ENCODE results near the gene BMP4.
A peak's percentile ranks its signal among the peaks of the same experiment; 100 is the strongest.
"Not testable (repeated sequence)": the region's sequence is repeated elsewhere in the genome, so short reads cannot be mapped to it uniquely, and the experiment has no call there.

Gene BMP4

GRCh38 chr14:53956427-53957201, at the start of gene BMP4:
BMP4 (minus strand) TSS chr14:53956825; CDS start chr14:53952222, 4,603 bp downstream.
- H3K27me3 Mint-ChIP-seq: peaks cover 73% of the 10 kb centered on the region
- H3K4me3 Mint-ChIP-seq: peak within 1 kb of the TSS; percentile 49
- no peak within 1 kb of the TSS for H3K27ac Mint-ChIP-seq
- no peaks in the 10 kb centered on the region for H3K36me3 Mint-ChIP-seq (ENCODE audit: low read depth)
- no peaks in the 10 kb centered on the region for H3K9me3 Mint-ChIP-seq
- H3K4me1 Mint-ChIP-seq (ENCODE audit: low read depth): peaks cover 35% of the 10 kb centered on the region

GRCh38 chr14:54003064-54003463, 46.4 kb upstream of the BMP4 start:
- H3K27ac Mint-ChIP-seq: no peak overlapping the region
- H3K4me1 Mint-ChIP-seq (ENCODE audit: low read depth): no peaks in the 10 kb centered on the region
- peaks cover 4% of the 10 kb centered on the region for H3K9me3 Mint-ChIP-seq
- no peaks in the 10 kb centered on the region for H3K27me3 Mint-ChIP-seq
- no peaks in the 10 kb centered on the region for H3K36me3 Mint-ChIP-seq (ENCODE audit: low read depth)
- H3K4me3 Mint-ChIP-seq: no peak overlapping the region

GRCh38 chr14:54002653-54003052, 46.0 kb upstream of the BMP4 start:
- peaks cover 4% of the 10 kb centered on the region for H3K9me3 Mint-ChIP-seq
- H3K27ac Mint-ChIP-seq: no peak overlapping the region
- H3K36me3 Mint-ChIP-seq (ENCODE audit: low read depth): no peaks in the 10 kb centered on the region
- no peaks in the 10 kb centered on the region for H3K27me3 Mint-ChIP-seq
- H3K4me3 Mint-ChIP-seq: no peak overlapping the region
- H3K4me1 Mint-ChIP-seq (ENCODE audit: low read depth): no peaks in the 10 kb centered on the region

- Mint-ChIP-seq H3K4me3 (no peak overlapping the region), H3K36me3 (ENCODE audit: low read depth) (no peaks in the 10 kb centered on the region), H3K27me3 (no peaks in the 10 kb centered on the region), H3K4me1 (ENCODE audit: low read depth) (no peaks in the 10 kb centered on the region), H3K9me3 (peaks cover 4% of the 10 kb centered on the region), H3K27ac (no peak overlapping the region)
Measured at GRCh38 chr14:54001189-54001878, 44.7 kb upstream of the BMP4 start.

- Mint-ChIP-seq H3K4me3 (no peak overlapping the region), H3K27me3 (no peaks in the 10 kb centered on the region), H3K4me1 (ENCODE audit: low read depth) (no peaks in the 10 kb centered on the region), H3K27ac (no peak overlapping the region), H3K36me3 (ENCODE audit: low read depth) (no peaks in the 10 kb centered on the region), H3K9me3 (no peaks in the 10 kb centered on the region)
Measured at GRCh38 chr14:54000341-54000811, 43.8 kb upstream of the BMP4 start.

- no peaks in the 10 kb centered on the region for H3K4me1 Mint-ChIP-seq (ENCODE audit: low read depth)
- no peak overlapping the region for H3K4me3 Mint-ChIP-seq
- no peaks in the 10 kb centered on the region for H3K9me3 Mint-ChIP-seq
- H3K36me3 Mint-ChIP-seq (ENCODE audit: low read depth): no peaks in the 10 kb centered on the region
- H3K27ac Mint-ChIP-seq: no peak overlapping the region
- H3K27me3 Mint-ChIP-seq: no peaks in the 10 kb centered on the region
Measured at GRCh38 chr14:53999061-53999488, 42.5 kb upstream of the BMP4 start.

GRCh38 chr14:53996041-53996440, 39.4 kb upstream of the BMP4 start:
- Mint-ChIP-seq H3K4me3 (no peak overlapping the region), H3K27ac (no peak overlapping the region), H3K9me3 (no peaks in the 10 kb centered on the region), H3K36me3 (ENCODE audit: low read depth) (no peaks in the 10 kb centered on the region), H3K4me1 (ENCODE audit: low read depth) (no peaks in the 10 kb centered on the region), H3K27me3 (no peaks in the 10 kb centered on the region)

- H3K4me3 Mint-ChIP-seq: no peak overlapping the region
- no peak overlapping the region for H3K27ac Mint-ChIP-seq
- no peaks in the 10 kb centered on the region for H3K4me1 Mint-ChIP-seq (ENCODE audit: low read depth)
- H3K9me3 Mint-ChIP-seq: no peaks in the 10 kb centered on the region
- no peaks in the 10 kb centered on the region for H3K36me3 Mint-ChIP-seq (ENCODE audit: low read depth)
- peaks cover 5% of the 10 kb centered on the region for H3K27me3 Mint-ChIP-seq
Measured at GRCh38 chr14:53993920-53994607, 37.4 kb upstream of the BMP4 start.

- Mint-ChIP-seq H3K4me3 (no peak overlapping the region), H3K9me3 (peaks cover 11% of the 10 kb centered on the region), H3K36me3 (ENCODE audit: low read depth) (peaks cover 5% of the 10 kb centered on the region), H3K27ac (no peak overlapping the region), H3K4me1 (ENCODE audit: low read depth) (no peaks in the 10 kb centered on the region), H3K27me3 (peaks cover 5% of the 10 kb centered on the region)
Measured at GRCh38 chr14:53990978-53991377, 34.4 kb upstream of the BMP4 start.

GRCh38 chr14:53986718-53987117, 30.1 kb upstream of the BMP4 start:
- not testable (repeated sequence) for H3K27ac Mint-ChIP-seq; H3K4me3 Mint-ChIP-seq; H3K27me3 Mint-ChIP-seq; H3K4me1 Mint-ChIP-seq (ENCODE audit: low read depth)
- Mint-ChIP-seq H3K9me3 (peaks cover 24% of the 10 kb centered on the region), H3K36me3 (ENCODE audit: low read depth) (peaks cover 13% of the 10 kb centered on the region)

- H3K4me1 Mint-ChIP-seq (ENCODE audit: low read depth); H3K27me3 Mint-ChIP-seq; H3K4me3 Mint-ChIP-seq; H3K27ac Mint-ChIP-seq: not testable (repeated sequence)
- Mint-ChIP-seq H3K36me3 (ENCODE audit: low read depth) (peaks cover 13% of the 10 kb centered on the region), H3K9me3 (peaks cover 24% of the 10 kb centered on the region)
Measured at GRCh38 chr14:53984958-53985357, 28.3 kb upstream of the BMP4 start.

- H3K27ac Mint-ChIP-seq: no peak overlapping the region
- H3K27me3 Mint-ChIP-seq: no peaks in the 10 kb centered on the region
Measured at GRCh38 chr14:53983112-53983511, 26.5 kb upstream of the BMP4 start.

GRCh38 chr14:53982546-53982945, 25.9 kb upstream of the BMP4 start:
- Mint-ChIP-seq H3K4me3 (no peak overlapping the region), H3K27me3 (no peaks in the 10 kb centered on the region), H3K27ac (no peak overlapping the region), H3K36me3 (ENCODE audit: low read depth) (peaks cover 13% of the 10 kb centered on the region), H3K4me1 (ENCODE audit: low read depth) (no peaks in the 10 kb centered on the region), H3K9me3 (peaks cover 22% of the 10 kb centered on the region)

More at GRCh38 chr14:53983112-53983511, 26.5 kb upstream of the BMP4 start:
- Mint-ChIP-seq H3K4me3 (no peak overlapping the region), H3K36me3 (ENCODE audit: low read depth) (peaks cover 13% of the 10 kb centered on the region), H3K9me3 (peaks cover 24% of the 10 kb centered on the region), H3K4me1 (ENCODE audit: low read depth) (no peaks in the 10 kb centered on the region)

- Mint-ChIP-seq H3K27me3 (no peaks in the 10 kb centered on the region), H3K27ac (no peak overlapping the region), H3K9me3 (peaks cover 10% of the 10 kb centered on the region)
Measured at GRCh38 chr14:53979747-53980642, 23.4 kb upstream of the BMP4 start.

More at GRCh38 chr14:53979747-53980642, 23.4 kb upstream of the BMP4 start:
- Mint-ChIP-seq H3K4me3 (no peak overlapping the region), H3K36me3 (ENCODE audit: low read depth) (peaks cover 4% of the 10 kb centered on the region), H3K4me1 (ENCODE audit: low read depth) (no peaks in the 10 kb centered on the region)
